ENCODE results near the gene KIF17.

KIF17 gene

GRCh38 chr1:20661207-20662109 lies 56.3 kb downstream of the KIF17 start, which contains the start of gene DDOST:
Gene DDOST, minus strand, starts transcription at chr1:20661369. Its CDS starts 19 bp downstream, at chr1:20661350.
- H3K27me3 ChIP-seq (ENCODE audit: control insufficient read depth, low read length): no peaks in the 10 kb centered on the region
- no peaks in the 10 kb centered on the region for H3F3A ChIP-seq (ENCODE audit: control insufficient read depth, insufficient read depth)
- H4K20me1 ChIP-seq (ENCODE audit: control insufficient read depth, insufficient read depth, low read depth, low read length): peaks cover 9% of the 10 kb centered on the region; the same call in 1 of the 2 replicates
- TF ChIP-seq, protein P1, sequence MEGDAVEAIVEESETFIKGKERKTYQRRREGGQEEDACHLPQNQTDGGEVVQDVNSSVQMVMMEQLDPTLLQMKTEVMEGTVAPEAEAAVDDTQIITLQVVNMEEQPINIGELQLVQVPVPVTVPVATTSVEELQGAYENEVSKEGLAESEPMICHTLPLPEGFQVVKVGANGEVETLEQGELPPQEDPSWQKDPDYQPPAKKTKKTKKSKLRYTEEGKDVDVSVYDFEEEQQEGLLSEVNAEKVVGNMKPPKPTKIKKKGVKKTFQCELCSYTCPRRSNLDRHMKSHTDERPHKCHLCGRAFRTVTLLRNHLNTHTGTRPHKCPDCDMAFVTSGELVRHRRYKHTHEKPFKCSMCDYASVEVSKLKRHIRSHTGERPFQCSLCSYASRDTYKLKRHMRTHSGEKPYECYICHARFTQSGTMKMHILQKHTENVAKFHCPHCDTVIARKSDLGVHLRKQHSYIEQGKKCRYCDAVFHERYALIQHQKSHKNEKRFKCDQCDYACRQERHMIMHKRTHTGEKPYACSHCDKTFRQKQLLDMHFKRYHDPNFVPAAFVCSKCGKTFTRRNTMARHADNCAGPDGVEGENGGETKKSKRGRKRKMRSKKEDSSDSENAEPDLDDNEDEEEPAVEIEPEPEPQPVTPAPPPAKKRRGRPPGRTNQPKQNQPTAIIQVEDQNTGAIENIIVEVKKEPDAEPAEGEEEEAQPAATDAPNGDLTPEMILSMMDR (IDR thresholded peaks at IDR 0.05; ENCODE audit: low read depth, low read length, poor library complexity, severe bottlenecking): peak; percentile 31
- no peak for TF ChIP-seq EZH2phosphoT487 (IDR thresholded peaks at IDR 0.05; ENCODE audit: borderline replicate concordance, low read length)
- peaks cover 47% of the 10 kb centered on the region for H3K36me3 ChIP-seq (ENCODE audit: control insufficient read depth, low read length)
- H3K4me3 ChIP-seq (ENCODE audit: low read length): peak within 1 kb of the TSS; percentile 81
- 0 out of 2 replicates have a peak, but pooled peaks cover under 1% of the 10 kb centered on the region for H3K9me3 ChIP-seq (ENCODE audit: control insufficient read depth, insufficient read depth, low read length)
- H3K4me1 ChIP-seq (ENCODE audit: control insufficient read depth, low read length): peaks cover 32% of the 10 kb centered on the region
- H3K79me2 ChIP-seq (ENCODE audit: control insufficient read depth, low read length): peaks cover 52% of the 10 kb centered on the region
- peak within 1 kb of the TSS; percentile 96 for H3K4me2 ChIP-seq (ENCODE audit: low read length)
- peak within 1 kb of the TSS; percentile 31 for H3K27ac ChIP-seq (ENCODE audit: low read depth, low read length)
- no peaks in the 10 kb centered on the region for H3K9me2 ChIP-seq (replicated peaks; ENCODE audit: control insufficient read depth, low read length)

- TF ChIP-seq, protein P1 (IDR thresholded peaks at IDR 0.05; ENCODE audit: low read depth, low read length, poor library complexity, severe bottlenecking): no peak
- no peak for TF ChIP-seq EZH2phosphoT487 (IDR thresholded peaks at IDR 0.05; ENCODE audit: borderline replicate concordance, low read length)
- Histone ChIP-seq H3K4me3 (ENCODE audit: low read length) (peak overlapping the region; percentile 81), H3K9me2 (replicated peaks; ENCODE audit: control insufficient read depth, low read length) (no peaks in the 10 kb centered on the region), H3K4me1 (ENCODE audit: control insufficient read depth, low read length) (peaks cover 27% of the 10 kb centered on the region), H3K79me2 (ENCODE audit: control insufficient read depth, low read length) (peaks cover 58% of the 10 kb centered on the region), H3K4me2 (ENCODE audit: low read length) (peak overlapping the region; percentile 63), H3K36me3 (ENCODE audit: control insufficient read depth, low read length) (peaks cover 53% of the 10 kb centered on the region), H3K27ac (ENCODE audit: low read depth, low read length) (peak overlapping the region; percentile 31), H3K9me3 (ENCODE audit: control insufficient read depth, insufficient read depth, low read length) (no peaks in the 10 kb centered on the region), H3F3A (ENCODE audit: control insufficient read depth, insufficient read depth) (no peaks in the 10 kb centered on the region), H4K20me1 (ENCODE audit: control insufficient read depth, insufficient read depth, low read depth, low read length) (peaks cover 9% of the 10 kb centered on the region; the same call in 1 of the 2 replicates), H3K27me3 (ENCODE audit: control insufficient read depth, low read length) (no peaks in the 10 kb centered on the region)
Measured at GRCh38 chr1:20660847-20661206, 57.0 kb downstream of the KIF17 start.

DNA sequence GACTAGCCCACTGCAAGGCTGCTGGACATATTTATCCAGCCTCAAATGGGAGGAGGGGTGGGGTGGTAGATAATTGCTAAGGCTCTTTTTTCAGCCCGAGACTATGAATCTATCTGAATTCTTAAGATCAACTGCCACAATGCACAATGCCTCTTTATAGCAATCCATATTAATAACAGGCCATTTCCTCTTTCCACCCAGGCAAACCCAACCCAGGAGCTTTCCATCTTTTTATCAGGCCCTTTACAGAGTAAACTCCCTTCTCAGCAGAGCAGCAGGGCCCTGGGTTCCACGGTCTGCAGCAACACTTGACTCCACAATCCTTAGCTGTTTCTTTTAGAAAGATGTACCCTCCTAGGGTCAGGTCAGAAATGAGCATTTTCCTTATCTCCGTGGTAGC lies 57.4 kb downstream of the KIF17 start:
- no peaks in the 10 kb centered on the region for H3K9me2 ChIP-seq (replicated peaks; ENCODE audit: control insufficient read depth, low read length)
- H3K79me2 ChIP-seq (ENCODE audit: control insufficient read depth, low read length): peaks cover 58% of the 10 kb centered on the region
- H3K4me2 ChIP-seq (ENCODE audit: low read length): peak overlapping the region; percentile 63
- H3K9me3 ChIP-seq (ENCODE audit: control insufficient read depth, insufficient read depth, low read length): no peaks in the 10 kb centered on the region
- H3K4me1 ChIP-seq (ENCODE audit: control insufficient read depth, low read length): peaks cover 23% of the 10 kb centered on the region
- peaks cover 9% of the 10 kb centered on the region; the same call in 1 of the 2 replicates for H4K20me1 ChIP-seq (ENCODE audit: control insufficient read depth, insufficient read depth, low read depth, low read length)
- H3K27ac ChIP-seq (ENCODE audit: low read depth, low read length): no peak overlapping the region
- TF ChIP-seq, protein P1 (IDR thresholded peaks at IDR 0.05; ENCODE audit: low read depth, low read length, poor library complexity, severe bottlenecking): no peak
- no peak for TF ChIP-seq EZH2phosphoT487 (IDR thresholded peaks at IDR 0.05; ENCODE audit: borderline replicate concordance, low read length)
- H3K36me3 ChIP-seq (ENCODE audit: control insufficient read depth, low read length): peaks cover 58% of the 10 kb centered on the region
- peak overlapping the region; percentile 81 for H3K4me3 ChIP-seq (ENCODE audit: low read length)
- H3F3A ChIP-seq (ENCODE audit: control insufficient read depth, insufficient read depth): no peaks in the 10 kb centered on the region
- no peaks in the 10 kb centered on the region for H3K27me3 ChIP-seq (ENCODE audit: control insufficient read depth, low read length)

All from DOHH2 (cell line).